ENCODE results near the gene SHISA6. TPM values are rescaled to one million over a fixed set of nuclear protein-coding genes. Genes with fewer than 3 reads are reported as not detected.

The SHISA6 gene
- total RNA-seq, 1 experiment from 2014 or later: 21.1 TPM

GRCh38 chr17:11279776-11280344, 38.8 kb downstream of the SHISA6 start:
- ChIA-PET CTCF (no interaction called here), POLR2A (no interaction called here)
- BruUV-seq (replicated peaks): no TSS peak
- no peaks in the 10 kb centered on the region for H3K27me3 ChIP-seq (replicated peaks; ENCODE audit: control insufficient read depth, insufficient read depth, low read length)
- no peaks in the 10 kb centered on the region for H3K4me1 ChIP-seq
- no peak overlapping the region for H3K4me3 Mint-ChIP-seq (ENCODE audit: unreplicated experiment)
- H3K36me3 Mint-ChIP-seq (ENCODE audit: insufficient read depth, unreplicated experiment): peaks cover 6% of the 10 kb centered on the region
- no peaks in the 10 kb centered on the region for H3K9me3 ChIP-seq
- intact Hi-C loops (cut with micrococcal nuclease; ENCODE audit: unreplicated experiment): no loop called here
- H3K9me3 Mint-ChIP-seq (ENCODE audit: unreplicated experiment): no peaks in the 10 kb centered on the region
- H3K27ac Mint-ChIP-seq (ENCODE audit: unreplicated experiment): no peak overlapping the region
- DNase-seq: no peak
- H3K4me3 ChIP-seq (ENCODE audit: low read depth, low read length): no peak overlapping the region
- H3K27me3 Mint-ChIP-seq (ENCODE audit: insufficient read depth, unreplicated experiment): no peaks in the 10 kb centered on the region
- H3K4me1 Mint-ChIP-seq (ENCODE audit: low read depth, unreplicated experiment): no peaks in the 10 kb centered on the region
- no peak for TF ChIP-seq CTCF (IDR thresholded peaks at IDR 0.05; ENCODE audit: insufficient read depth in 1 of 2, low read depth in 1 of 2, low read length in 1 of 2, severe bottlenecking in 1 of 2, unreplicated experiment in 1 of 2)
- H3K36me3 ChIP-seq (ENCODE audit: control insufficient read depth, insufficient read depth, low read length): no peaks in the 10 kb centered on the region

- TF ChIP-seq CTCF (IDR thresholded peaks at IDR 0.05; ENCODE audit: insufficient read depth in 1 of 2, low read depth in 1 of 2, low read length in 1 of 2, severe bottlenecking in 1 of 2, unreplicated experiment in 1 of 2): no peak
- no peak overlapping the region for H3K27ac Mint-ChIP-seq (ENCODE audit: unreplicated experiment)
- intact Hi-C loops (cut with micrococcal nuclease; ENCODE audit: unreplicated experiment): no loop called here
- H3K4me3 Mint-ChIP-seq (ENCODE audit: unreplicated experiment): no peak overlapping the region
- BruUV-seq (replicated peaks): no TSS peak
- ChIA-PET POLR2A (no interaction called here), CTCF (no interaction called here)
- H3K27me3 Mint-ChIP-seq (ENCODE audit: insufficient read depth, unreplicated experiment): peaks cover 3% of the 10 kb centered on the region
- H3K4me1 Mint-ChIP-seq (ENCODE audit: low read depth, unreplicated experiment): no peaks in the 10 kb centered on the region
- no peaks in the 10 kb centered on the region for H3K9me3 Mint-ChIP-seq (ENCODE audit: unreplicated experiment)
- Histone ChIP-seq H3K27me3 (replicated peaks; ENCODE audit: control insufficient read depth, insufficient read depth, low read length) (no peaks in the 10 kb centered on the region), H3K36me3 (ENCODE audit: control insufficient read depth, insufficient read depth, low read length) (no peaks in the 10 kb centered on the region), H3K4me3 (ENCODE audit: low read depth, low read length) (no peak overlapping the region), H3K9me3 (no peaks in the 10 kb centered on the region), H3K4me1 (no peaks in the 10 kb centered on the region)
- peaks cover 27% of the 10 kb centered on the region for H3K36me3 Mint-ChIP-seq (ENCODE audit: insufficient read depth, unreplicated experiment)
- DNase-seq: no peak
These were observed 41.6 kb downstream of the SHISA6 start for GRCh38 chr17:11282586-11282985.

GRCh38 chr17:11284811-11285210, 43.8 kb downstream of the SHISA6 start:
- POLR2A ChIA-PET: no interaction called here

More at GRCh38 chr17:11284811-11285210, 43.8 kb downstream of the SHISA6 start:
- intact Hi-C loops (cut with micrococcal nuclease; ENCODE audit: unreplicated experiment): no loop called here
- Mint-ChIP-seq H3K36me3 (ENCODE audit: insufficient read depth, unreplicated experiment) (peaks cover 28% of the 10 kb centered on the region), H3K27ac (ENCODE audit: unreplicated experiment) (no peak overlapping the region), H3K27me3 (ENCODE audit: insufficient read depth, unreplicated experiment) (peaks cover 3% of the 10 kb centered on the region), H3K9me3 (ENCODE audit: unreplicated experiment) (no peaks in the 10 kb centered on the region), H3K4me3 (ENCODE audit: unreplicated experiment) (no peak overlapping the region), H3K4me1 (ENCODE audit: low read depth, unreplicated experiment) (no peaks in the 10 kb centered on the region)
- no peaks in the 10 kb centered on the region for H3K4me1 ChIP-seq
- no peak overlapping the region for H3K4me3 ChIP-seq (ENCODE audit: low read depth, low read length)
- H3K9me3 ChIP-seq: no peaks in the 10 kb centered on the region
- no peaks in the 10 kb centered on the region for H3K27me3 ChIP-seq (replicated peaks; ENCODE audit: control insufficient read depth, insufficient read depth, low read length)
- DNase-seq: no peak
- BruUV-seq (replicated peaks): no TSS peak
- CTCF ChIA-PET: no interaction called here
- H3K36me3 ChIP-seq (ENCODE audit: control insufficient read depth, insufficient read depth, low read length): no peaks in the 10 kb centered on the region
- no peak for TF ChIP-seq CTCF (IDR thresholded peaks at IDR 0.05; ENCODE audit: insufficient read depth in 1 of 2, low read depth in 1 of 2, low read length in 1 of 2, severe bottlenecking in 1 of 2, unreplicated experiment in 1 of 2)
